AG04450 (cell line): Measurements from ENCODE around the gene TFPI2. TPM values are rescaled to one million over a fixed set of nuclear protein-coding genes. Genes with fewer than 3 reads are reported as not detected.
A peak's percentile ranks its signal among the peaks of the same experiment; 100 is the strongest.

Experiments
- CTCF ChIA-PET: fragments of 300-600, 350-600 bp; formaldehyde crosslinking; extraction: SDS; loops from one replicate; lab custom pipeline; 2022; ENCODE audit warnings: antibody characterized with exemption, inconsistent platforms; lab: Charles Lee
- POLR2A ChIA-PET: fragments of 350-600 bp; formaldehyde crosslinking; extraction: SDS; loops from one replicate; lab custom pipeline; 2021; ENCODE audit warnings: antibody characterized with exemption, inconsistent platforms; lab: Yijun Ruan, JAX
- DNase-seq: peaks from one replicate; pipeline ENCODE4 v3.0.0-alpha.2; 2011; ENCODE audit warnings: low read depth, low spot score
- H3K27ac ChIP-seq: one replicate; pipeline ENCODE4 v1.5.1; 2012; ENCODE audit warnings: low read depth, low read length, control low read depth
- H3K27me3 ChIP-seq: one replicate; pipeline ENCODE4 v1.6.0; 2012; ENCODE audit warnings: low read length; ENCODE audit not compliant: control insufficient read depth, insufficient read depth
- H3K4me3 ChIP-seq: 2 replicates; pipeline ENCODE4 v1.5.1; 2011; ENCODE audit warnings: mild to moderate bottlenecking, low read depth, low read length, control low read depth
- H3K9me3 ChIP-seq: 2 replicates; pipeline ENCODE4 v1.5.1; 2012; ENCODE audit warnings: low read length; ENCODE audit not compliant: control insufficient read depth, insufficient read depth
- polyA plus RNA-seq: library from polyadenylated mRNA; depleted of rRNA; stranded (reverse); fragments of >200 nt; gene quantifications from 2 replicates; pipeline ENCODE4 v1.2.3, GENCODE V29; 2011
- TF ChIP-seq, protein P1 (sequence below): IDR thresholded peaks from 2 replicates; pipeline ENCODE4 v1.5.1; 2011; ENCODE audit warnings: low read depth, low read length, control low read depth, inconsistent platforms

The TFPI2 gene
- polyA plus RNA-seq, 1 experiment = 31.0 TPM

DNA sequence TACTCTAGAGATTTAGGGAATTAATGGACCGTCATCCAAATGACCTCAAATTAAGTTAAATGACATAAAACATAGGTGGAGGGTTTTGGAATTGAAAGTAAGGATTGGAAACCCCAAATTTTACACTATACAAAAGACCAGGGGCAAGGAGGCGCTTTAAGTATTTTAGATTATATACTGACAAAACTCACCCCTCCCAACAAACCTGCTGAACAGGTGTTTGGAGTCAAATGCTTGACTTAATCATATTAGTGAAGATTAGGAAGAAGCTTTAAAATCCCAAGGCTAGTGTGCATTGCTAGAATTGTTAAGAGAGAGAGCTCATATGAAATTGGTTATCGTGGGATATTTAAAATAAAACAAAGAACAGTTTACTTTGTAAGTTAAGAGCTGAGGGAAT, 15.7 kb upstream of the TFPI2 start, which contains the start of gene GNGT1:
Gene GNGT1 (plus strand): TSS at position 301 of the 400 bp plus-strand sequence. CDS start 180 bp downstream, outside the sequence.
- CTCF ChIA-PET = interaction anchor here (0.6 to 1.5 kb wide), 4 partner anchors 10 to 382 kb away, joined by 3 to 7 read pairs (median 3); no protein-coding TSS in a partner anchor

DNA sequence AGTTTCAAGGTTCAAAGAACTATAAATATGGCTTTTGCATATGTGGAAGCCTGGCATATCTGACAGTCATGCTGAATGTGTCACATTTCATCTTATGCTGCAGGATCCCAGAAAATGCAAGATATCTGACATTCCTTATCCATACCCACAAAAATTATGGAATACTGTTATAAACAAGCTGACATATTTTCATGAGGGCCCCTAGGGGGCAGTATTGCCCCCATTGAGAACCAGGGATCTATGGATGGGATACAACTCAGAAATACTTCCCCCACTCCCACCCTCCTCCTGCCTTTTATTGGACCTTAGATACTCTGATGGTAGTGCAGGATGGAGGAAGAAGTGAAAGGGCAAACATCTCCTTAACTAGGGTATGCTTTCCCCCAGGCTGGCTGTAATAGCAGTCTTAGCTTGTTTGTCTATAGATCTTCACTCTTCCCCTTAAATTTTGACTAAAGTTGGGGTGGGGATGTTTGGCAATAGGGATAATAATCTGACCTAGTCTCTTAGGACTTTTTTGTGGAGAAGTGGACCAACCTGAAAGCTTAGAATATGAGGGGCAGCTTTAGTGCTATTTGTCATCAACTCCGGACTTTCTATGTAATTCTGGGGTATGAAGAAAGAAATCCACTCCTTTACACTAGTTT, 12.3 kb upstream of the TFPI2 start:
- Histone ChIP-seq H3K27ac (no peak overlapping the region), H3K9me3 (no peaks in the 10 kb centered on the region), H3K4me3 (no peak overlapping the region), H3K27me3 (no peaks in the 10 kb centered on the region)
- peak; percentile 41 for DNase-seq
- POLR2A ChIA-PET = no interaction called here
- TF ChIP-seq, protein P1, sequence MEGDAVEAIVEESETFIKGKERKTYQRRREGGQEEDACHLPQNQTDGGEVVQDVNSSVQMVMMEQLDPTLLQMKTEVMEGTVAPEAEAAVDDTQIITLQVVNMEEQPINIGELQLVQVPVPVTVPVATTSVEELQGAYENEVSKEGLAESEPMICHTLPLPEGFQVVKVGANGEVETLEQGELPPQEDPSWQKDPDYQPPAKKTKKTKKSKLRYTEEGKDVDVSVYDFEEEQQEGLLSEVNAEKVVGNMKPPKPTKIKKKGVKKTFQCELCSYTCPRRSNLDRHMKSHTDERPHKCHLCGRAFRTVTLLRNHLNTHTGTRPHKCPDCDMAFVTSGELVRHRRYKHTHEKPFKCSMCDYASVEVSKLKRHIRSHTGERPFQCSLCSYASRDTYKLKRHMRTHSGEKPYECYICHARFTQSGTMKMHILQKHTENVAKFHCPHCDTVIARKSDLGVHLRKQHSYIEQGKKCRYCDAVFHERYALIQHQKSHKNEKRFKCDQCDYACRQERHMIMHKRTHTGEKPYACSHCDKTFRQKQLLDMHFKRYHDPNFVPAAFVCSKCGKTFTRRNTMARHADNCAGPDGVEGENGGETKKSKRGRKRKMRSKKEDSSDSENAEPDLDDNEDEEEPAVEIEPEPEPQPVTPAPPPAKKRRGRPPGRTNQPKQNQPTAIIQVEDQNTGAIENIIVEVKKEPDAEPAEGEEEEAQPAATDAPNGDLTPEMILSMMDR = peak; percentile 90
- CTCF ChIA-PET = interaction anchor here (0.6 to 3.8 kb wide), 47 partner anchors 10 to 1262 kb away, joined by 3 to 33 read pairs (median 3); partner anchors contain the start of gene GNG11

More for the DNA sequence above, 15.7 kb upstream of the TFPI2 start, which contains the start of gene GNGT1:
- POLR2A ChIA-PET = no interaction called here
- TF ChIP-seq, protein P1 = no peak
- no peak for DNase-seq
- H3K9me3 ChIP-seq = no peaks in the 10 kb centered on the region
- H3K27me3 ChIP-seq = no peaks in the 10 kb centered on the region
- no peak within 1 kb of the TSS for H3K27ac ChIP-seq
- no peak within 1 kb of the TSS for H3K4me3 ChIP-seq

- no peak for DNase-seq
- Histone ChIP-seq H3K27me3 (no peaks in the 10 kb centered on the region), H3K4me3 (no peak overlapping the region), H3K27ac (no peak overlapping the region), H3K9me3 (no peaks in the 10 kb centered on the region)
- TF ChIP-seq, protein P1 = no peak
- ChIA-PET CTCF (interaction anchor here (1.0 to 2.0 kb wide), 2 partner anchors 189 to 325 kb away, joined by 3 to 7 read pairs; no protein-coding TSS in a partner anchor), POLR2A (no interaction called here)
Observed at GRCh38 chr7:93897680-93898079, 7.1 kb upstream of the TFPI2 start.

- no peak for DNase-seq
- TF ChIP-seq, protein P1 = no peak
- no peak overlapping the region for H3K27ac ChIP-seq
- ChIA-PET POLR2A (no interaction called here), CTCF (interaction anchor here (0.7 to 2.0 kb wide), 3 partner anchors 11 to 326 kb away, joined by 3 to 8 read pairs (median 7); partner anchors contain the start of gene GNGT1)
- no peak overlapping the region for H3K4me3 ChIP-seq
- H3K27me3 ChIP-seq = no peaks in the 10 kb centered on the region
- H3K9me3 ChIP-seq = no peaks in the 10 kb centered on the region; the same call in 1 of the 2 replicates
Observed at GRCh38 chr7:93895859-93896600, 5.5 kb upstream of the TFPI2 start.
